ENCODE measurements around the gene GNAT3. TPM values are rescaled to one million over a fixed set of nuclear protein-coding genes. Genes with fewer than 3 reads are reported as not detected.

Gene GNAT3
- total RNA-seq, 1 experiment from 2014 or later = not detected

DNA sequence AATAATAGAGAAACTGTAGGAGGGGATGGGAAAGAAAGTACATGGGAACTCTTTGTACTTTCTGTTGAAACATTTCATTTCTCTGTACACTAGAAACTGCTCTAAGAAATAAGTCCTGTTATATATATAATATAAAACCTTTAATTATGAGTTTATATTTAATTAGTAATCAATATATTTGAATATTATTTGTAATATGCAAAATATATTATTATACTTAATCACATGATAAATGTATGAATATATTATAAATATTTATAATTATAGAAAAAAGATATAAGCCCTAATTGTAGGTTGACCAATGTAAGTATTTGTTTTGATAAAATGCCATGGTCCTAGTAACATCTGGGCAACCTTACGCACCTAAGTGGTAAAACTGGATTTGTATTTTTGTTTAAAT is 51.0 kb downstream of the GNAT3 start:
- no TSS peak for BruUV-seq (replicated peaks)
- no peaks in the 10 kb centered on the region for H3K36me3 ChIP-seq (ENCODE audit: control insufficient read depth in 1 of 2, insufficient read depth in 2 of 2, low read length in 2 of 2)

More for the DNA sequence above, 51.0 kb downstream of the GNAT3 start:
- H2AFZ ChIP-seq (ENCODE audit: low read depth, low read length, poor library complexity, severe bottlenecking) = no peak overlapping the region
- H3K4me2 ChIP-seq (ENCODE audit: low read length) = no peak overlapping the region
- intact Hi-C loops (cut with micrococcal nuclease) = no loop called here
- H3K4me1 ChIP-seq (ENCODE audit: control insufficient read depth in 1 of 2, insufficient read depth in 2 of 2, low read length in 2 of 2) = no peaks in the 10 kb centered on the region
- CTCF ChIA-PET = interaction anchor here (1.2 kb wide), 1 partner anchor 9 kb away, joined by 3 read pairs; no protein-coding TSS in a partner anchor
- H3K4me3 ChIP-seq (replicated peaks in 1 of 2; ENCODE audit: low read depth in 1 of 2, low read length in 2 of 2) = no peak overlapping the region
- H3K27me3 ChIP-seq (ENCODE audit: insufficient read depth, low read length) = no peaks in the 10 kb centered on the region
- H3K9ac ChIP-seq (ENCODE audit: low read length) = no peak overlapping the region
- TF ChIP-seq, protein P1, sequence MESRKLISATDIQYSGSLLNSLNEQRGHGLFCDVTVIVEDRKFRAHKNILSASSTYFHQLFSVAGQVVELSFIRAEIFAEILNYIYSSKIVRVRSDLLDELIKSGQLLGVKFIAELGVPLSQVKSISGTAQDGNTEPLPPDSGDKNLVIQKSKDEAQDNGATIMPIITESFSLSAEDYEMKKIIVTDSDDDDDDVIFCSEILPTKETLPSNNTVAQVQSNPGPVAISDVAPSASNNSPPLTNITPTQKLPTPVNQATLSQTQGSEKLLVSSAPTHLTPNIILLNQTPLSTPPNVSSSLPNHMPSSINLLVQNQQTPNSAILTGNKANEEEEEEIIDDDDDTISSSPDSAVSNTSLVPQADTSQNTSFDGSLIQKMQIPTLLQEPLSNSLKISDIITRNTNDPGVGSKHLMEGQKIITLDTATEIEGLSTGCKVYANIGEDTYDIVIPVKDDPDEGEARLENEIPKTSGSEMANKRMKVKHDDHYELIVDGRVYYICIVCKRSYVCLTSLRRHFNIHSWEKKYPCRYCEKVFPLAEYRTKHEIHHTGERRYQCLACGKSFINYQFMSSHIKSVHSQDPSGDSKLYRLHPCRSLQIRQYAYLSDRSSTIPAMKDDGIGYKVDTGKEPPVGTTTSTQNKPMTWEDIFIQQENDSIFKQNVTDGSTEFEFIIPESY (IDR thresholded peaks at IDR 0.05; ENCODE audit: extremely low read depth, insufficient replicate concordance, low read length) = no peak
- TF ChIP-seq, protein P2, sequence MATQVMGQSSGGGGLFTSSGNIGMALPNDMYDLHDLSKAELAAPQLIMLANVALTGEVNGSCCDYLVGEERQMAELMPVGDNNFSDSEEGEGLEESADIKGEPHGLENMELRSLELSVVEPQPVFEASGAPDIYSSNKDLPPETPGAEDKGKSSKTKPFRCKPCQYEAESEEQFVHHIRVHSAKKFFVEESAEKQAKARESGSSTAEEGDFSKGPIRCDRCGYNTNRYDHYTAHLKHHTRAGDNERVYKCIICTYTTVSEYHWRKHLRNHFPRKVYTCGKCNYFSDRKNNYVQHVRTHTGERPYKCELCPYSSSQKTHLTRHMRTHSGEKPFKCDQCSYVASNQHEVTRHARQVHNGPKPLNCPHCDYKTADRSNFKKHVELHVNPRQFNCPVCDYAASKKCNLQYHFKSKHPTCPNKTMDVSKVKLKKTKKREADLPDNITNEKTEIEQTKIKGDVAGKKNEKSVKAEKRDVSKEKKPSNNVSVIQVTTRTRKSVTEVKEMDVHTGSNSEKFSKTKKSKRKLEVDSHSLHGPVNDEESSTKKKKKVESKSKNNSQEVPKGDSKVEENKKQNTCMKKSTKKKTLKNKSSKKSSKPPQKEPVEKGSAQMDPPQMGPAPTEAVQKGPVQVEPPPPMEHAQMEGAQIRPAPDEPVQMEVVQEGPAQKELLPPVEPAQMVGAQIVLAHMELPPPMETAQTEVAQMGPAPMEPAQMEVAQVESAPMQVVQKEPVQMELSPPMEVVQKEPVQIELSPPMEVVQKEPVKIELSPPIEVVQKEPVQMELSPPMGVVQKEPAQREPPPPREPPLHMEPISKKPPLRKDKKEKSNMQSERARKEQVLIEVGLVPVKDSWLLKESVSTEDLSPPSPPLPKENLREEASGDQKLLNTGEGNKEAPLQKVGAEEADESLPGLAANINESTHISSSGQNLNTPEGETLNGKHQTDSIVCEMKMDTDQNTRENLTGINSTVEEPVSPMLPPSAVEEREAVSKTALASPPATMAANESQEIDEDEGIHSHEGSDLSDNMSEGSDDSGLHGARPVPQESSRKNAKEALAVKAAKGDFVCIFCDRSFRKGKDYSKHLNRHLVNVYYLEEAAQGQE (IDR thresholded peaks at IDR 0.05; ENCODE audit: low read depth) = no peak
- TF ChIP-seq YY1 (IDR thresholded peaks at IDR 0.05; ENCODE audit: extremely low read depth, insufficient replicate concordance, low read depth, low read length) = no peak
- no peak for TF ChIP-seq SP1 (IDR thresholded peaks at IDR 0.05; ENCODE audit: low read depth)
- no peak for TF ChIP-seq TCF7L2 (IDR thresholded peaks at IDR 0.05; ENCODE audit: borderline replicate concordance, extremely low read depth, insufficient read depth, insufficient read length)
- TF ChIP-seq ZFX (IDR thresholded peaks at IDR 0.05) = no peak
- TF ChIP-seq FOSL1 (IDR thresholded peaks at IDR 0.05; ENCODE audit: low read depth) = no peak
- no peak for TF ChIP-seq JUND (IDR thresholded peaks at IDR 0.05)
- no peak for TF ChIP-seq CEBPB (IDR thresholded peaks at IDR 0.05; ENCODE audit: low read depth)
- no peak for TF ChIP-seq ZNF274 (IDR thresholded peaks at IDR 0.05; ENCODE audit: low read depth, low read length)
- TF ChIP-seq EZH2phosphoT487 (IDR thresholded peaks at IDR 0.05; ENCODE audit: borderline replicate concordance) = no peak
- POLR2A ChIA-PET = no interaction called here
- no peaks in the 10 kb centered on the region for H4K20me1 ChIP-seq (ENCODE audit: insufficient read depth)
- H3K9me2 ChIP-seq (ENCODE audit: insufficient read depth) = no peaks in the 10 kb centered on the region
- DNase-seq (ENCODE audit: low read depth, low spot score) (no peak), ATAC-seq (no peak)
- RAD21 ChIA-PET (ENCODE audit: low non-redundant PET in 1 of 2, low total read pairs in 2 of 2, uncharacterized antibody in 2 of 2, unreplicated experiment in 2 of 2) = no interaction called here
- H3K27ac ChIP-seq (ENCODE audit: low read depth, low read length) = no peak overlapping the region
- no peaks in the 10 kb centered on the region for H3K79me2 ChIP-seq (ENCODE audit: insufficient read depth, low read length)
- no peaks in the 10 kb centered on the region for H3K9me3 ChIP-seq (ENCODE audit: control insufficient read depth in 1 of 2, insufficient read depth in 1 of 2, low read depth in 1 of 2, low read length in 2 of 2)

Measured in HCT116 (cell line).